Measurements from ENCODE around the gene FBXO11. TPM values are rescaled to one million over a fixed set of nuclear protein-coding genes. Genes with fewer than 3 reads are reported as not detected.
A peak's percentile ranks its signal among the peaks of the same experiment; 100 is the strongest.

The FBXO11 gene
- polyA plus RNA-seq, 1 of the 3 experiments (the other 2 are of a cell fraction): 26.6 TPM

DNA sequence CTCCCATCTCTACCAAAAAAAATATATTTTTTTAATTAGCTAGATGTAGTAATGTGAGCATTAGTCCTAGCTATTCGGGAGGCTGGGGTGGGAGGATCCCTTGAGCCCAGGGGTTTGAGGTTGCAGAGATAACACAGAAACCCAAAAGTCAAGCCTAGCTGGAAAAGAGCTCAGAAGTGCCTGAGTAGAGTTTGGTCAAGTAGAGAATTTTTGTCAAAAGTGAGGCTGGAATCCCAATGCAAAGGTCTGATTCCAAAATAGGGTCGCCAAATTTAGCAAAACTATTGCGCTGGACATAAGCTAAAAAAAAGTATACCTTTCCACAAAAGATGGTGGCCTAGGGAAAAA lies 138.8 kb downstream of the FBXO11 start (continued):
- TF ChIP-seq, protein P1, sequence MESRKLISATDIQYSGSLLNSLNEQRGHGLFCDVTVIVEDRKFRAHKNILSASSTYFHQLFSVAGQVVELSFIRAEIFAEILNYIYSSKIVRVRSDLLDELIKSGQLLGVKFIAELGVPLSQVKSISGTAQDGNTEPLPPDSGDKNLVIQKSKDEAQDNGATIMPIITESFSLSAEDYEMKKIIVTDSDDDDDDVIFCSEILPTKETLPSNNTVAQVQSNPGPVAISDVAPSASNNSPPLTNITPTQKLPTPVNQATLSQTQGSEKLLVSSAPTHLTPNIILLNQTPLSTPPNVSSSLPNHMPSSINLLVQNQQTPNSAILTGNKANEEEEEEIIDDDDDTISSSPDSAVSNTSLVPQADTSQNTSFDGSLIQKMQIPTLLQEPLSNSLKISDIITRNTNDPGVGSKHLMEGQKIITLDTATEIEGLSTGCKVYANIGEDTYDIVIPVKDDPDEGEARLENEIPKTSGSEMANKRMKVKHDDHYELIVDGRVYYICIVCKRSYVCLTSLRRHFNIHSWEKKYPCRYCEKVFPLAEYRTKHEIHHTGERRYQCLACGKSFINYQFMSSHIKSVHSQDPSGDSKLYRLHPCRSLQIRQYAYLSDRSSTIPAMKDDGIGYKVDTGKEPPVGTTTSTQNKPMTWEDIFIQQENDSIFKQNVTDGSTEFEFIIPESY (IDR thresholded peaks at IDR 0.05; ENCODE audit: borderline replicate concordance, low read depth): no peak
- TF ChIP-seq MEF2A (IDR thresholded peaks at IDR 0.05; ENCODE audit: borderline replicate concordance, low read depth): no peak

DNA sequence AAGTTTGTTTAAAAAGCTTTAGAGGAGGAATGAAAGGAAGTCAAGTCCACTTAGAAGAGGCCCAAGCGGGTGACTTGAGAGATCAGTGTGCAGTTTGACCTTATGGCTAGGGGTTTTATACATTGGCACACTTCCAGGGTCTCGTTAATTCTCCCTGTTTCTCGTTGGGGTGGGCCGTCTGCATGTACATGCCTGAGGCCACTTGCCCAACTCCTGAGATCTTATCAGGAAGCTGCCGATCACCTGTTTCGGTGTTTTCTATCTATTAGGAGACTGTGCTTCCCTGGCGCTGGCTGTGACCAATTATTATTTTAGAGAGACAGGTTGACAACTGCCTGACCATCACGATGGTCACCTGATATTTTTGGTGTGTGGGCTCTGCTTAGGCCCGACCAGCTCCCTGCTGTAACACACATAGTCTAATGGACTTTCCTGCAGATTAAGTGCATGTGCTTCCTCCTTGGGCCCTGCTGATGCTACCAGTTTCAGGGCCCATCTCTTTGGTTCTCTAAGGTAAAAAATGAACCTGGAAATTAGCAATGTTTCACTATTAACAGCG lies 154.4 kb downstream of the FBXO11 start:
- no peaks in the 10 kb centered on the region for H3K36me3 ChIP-seq (replicated peaks in 1 of 2; ENCODE audit: control insufficient read depth in 1 of 2, insufficient read depth in 2 of 2, low read length in 1 of 2)
- no peak for DNase-seq
- no peak overlapping the region for H2AFZ ChIP-seq (ENCODE audit: low read depth)
- no peaks in the 10 kb centered on the region for H3K9me2 ChIP-seq
- 51% methylated on average over 10 of the region's 10 CpGs for WGBS (ENCODE audit: low lambda C conversion rate)
- no peak overlapping the region for H3K4me3 ChIP-seq (ENCODE audit: low read depth in 2 of 2, low read length in 1 of 2)
- no peak overlapping the region for H3K9ac ChIP-seq
- no peaks in the 10 kb centered on the region for H3K9me3 ChIP-seq
- no peak overlapping the region for H3K4me2 ChIP-seq
- ChIA-PET CTCF (interaction anchor here (0.9 to 3.8 kb wide), 3 partner anchors 8 to 315 kb away, joined by 3 to 25 read pairs (median 19); no protein-coding TSS in a partner anchor), POLR2A (interaction anchor here (0.5 kb wide), 1 partner anchor 21 kb away, joined by 6 read pairs; no protein-coding TSS in a partner anchor)
- H3K27ac ChIP-seq (ENCODE audit: low read depth in 2 of 2, low read length in 1 of 2): no peak overlapping the region
- TF ChIP-seq GATA2 (CRISPR knock-in tag; IDR thresholded peaks at IDR 0.05) (peak; percentile 34; the same call in 1 of the 2 replicates), NFIC (IDR thresholded peaks at IDR 0.05; ENCODE audit: borderline replicate concordance) (no peak)
- peaks cover 4% of the 10 kb centered on the region in 2 experiments; a peak in 1 of 4 replicates for H3K4me1 ChIP-seq (ENCODE audit: control insufficient read depth in 1 of 2, insufficient read depth in 2 of 2, low read depth in 1 of 2, low read length in 1 of 2)
- H3K27me3 ChIP-seq (ENCODE audit: insufficient read depth): no peaks in the 10 kb centered on the region
- no peaks in the 10 kb centered on the region for H4K20me1 ChIP-seq (ENCODE audit: insufficient read depth)
- H3F3A ChIP-seq (replicated peaks; ENCODE audit: insufficient read depth): no peaks in the 10 kb centered on the region
- no peaks in the 10 kb centered on the region for H3K79me2 ChIP-seq (ENCODE audit: insufficient read depth)

DNA sequence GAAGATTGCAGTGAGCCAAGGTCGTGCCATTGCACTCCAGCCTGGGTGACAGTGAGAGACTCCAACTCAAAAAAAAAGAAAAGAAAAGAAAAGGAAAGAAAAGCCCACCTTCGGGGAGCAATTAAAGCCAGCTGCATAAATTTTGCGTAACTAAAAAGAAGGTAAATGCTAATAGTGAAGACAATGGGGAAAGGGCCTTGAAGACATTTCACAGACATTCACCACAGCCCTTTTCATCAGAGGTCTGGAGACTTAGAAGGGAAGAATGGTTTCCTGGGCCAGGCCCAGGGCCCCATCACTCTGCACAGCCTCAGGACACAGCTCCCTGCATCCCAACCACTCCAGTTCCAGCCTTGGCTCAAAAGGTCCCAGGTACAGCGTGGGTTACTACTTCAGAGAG lies 158.4 kb downstream of the FBXO11 start:
- Histone ChIP-seq H3K4me1 (ENCODE audit: control insufficient read depth in 1 of 2, insufficient read depth in 2 of 2, low read depth in 1 of 2, low read length in 1 of 2) (peaks cover 0 to 4% of the 10 kb centered on the region in 2 experiments; a peak in 1 of 4 replicates), H3K9ac (no peak overlapping the region), H3K9me2 (no peaks in the 10 kb centered on the region), H4K20me1 (ENCODE audit: insufficient read depth) (no peaks in the 10 kb centered on the region), H3K4me2 (no peak overlapping the region), H3K79me2 (ENCODE audit: insufficient read depth) (no peaks in the 10 kb centered on the region), H3K4me3 (ENCODE audit: low read depth in 2 of 2, low read length in 1 of 2) (no peak overlapping the region), H3K36me3 (replicated peaks in 1 of 2; ENCODE audit: control insufficient read depth in 1 of 2, insufficient read depth in 2 of 2, low read length in 1 of 2) (no peaks in the 10 kb centered on the region), H2AFZ (ENCODE audit: low read depth) (no peak overlapping the region), H3F3A (replicated peaks; ENCODE audit: insufficient read depth) (no peaks in the 10 kb centered on the region), H3K9me3 (no peaks in the 10 kb centered on the region), H3K27ac (ENCODE audit: low read depth in 2 of 2, low read length in 1 of 2) (no peak overlapping the region), H3K27me3 (ENCODE audit: insufficient read depth) (peaks cover 12% of the 10 kb centered on the region)
- no peak for DNase-seq
- ChIA-PET CTCF (interaction anchor here (0.8 to 3.4 kb wide), 4 partner anchors 10 to 310 kb away, joined by 4 to 10 read pairs (median 6); no protein-coding TSS in a partner anchor), POLR2A (no interaction called here)
- 27% methylated on average over 4 of the region's 4 CpGs for WGBS (ENCODE audit: low lambda C conversion rate)
- TF ChIP-seq RAD21 (IDR thresholded peaks at IDR 0.05; ENCODE audit: low read length) (no peak), FOXM1 (IDR thresholded peaks at IDR 0.05; ENCODE audit: low read depth) (no peak), RFX5 (IDR thresholded peaks at IDR 0.05; ENCODE audit: low read length) (no peak), YY1 (IDR thresholded peaks at IDR 0.05; ENCODE audit: low read depth) (no peak), TEAD4 (IDR thresholded peaks at IDR 0.05; ENCODE audit: borderline replicate concordance, insufficient read depth) (no peak), FOSL2 (IDR thresholded peaks at IDR 0.05; ENCODE audit: borderline replicate concordance, low read depth) (no peak), GABPA (IDR thresholded peaks at IDR 0.05; ENCODE audit: low read depth) (no peak), MXI1 (IDR thresholded peaks at IDR 0.05; ENCODE audit: low read depth, low read length) (no peak), SMC3 (IDR thresholded peaks at IDR 0.05; ENCODE audit: low read depth, low read length) (no peak), JUND (IDR thresholded peaks at IDR 0.05) (no peak), CHD2 (IDR thresholded peaks at IDR 0.05; ENCODE audit: low read length, partially characterized antibody) (no peak)
- TF ChIP-seq, protein P2, sequence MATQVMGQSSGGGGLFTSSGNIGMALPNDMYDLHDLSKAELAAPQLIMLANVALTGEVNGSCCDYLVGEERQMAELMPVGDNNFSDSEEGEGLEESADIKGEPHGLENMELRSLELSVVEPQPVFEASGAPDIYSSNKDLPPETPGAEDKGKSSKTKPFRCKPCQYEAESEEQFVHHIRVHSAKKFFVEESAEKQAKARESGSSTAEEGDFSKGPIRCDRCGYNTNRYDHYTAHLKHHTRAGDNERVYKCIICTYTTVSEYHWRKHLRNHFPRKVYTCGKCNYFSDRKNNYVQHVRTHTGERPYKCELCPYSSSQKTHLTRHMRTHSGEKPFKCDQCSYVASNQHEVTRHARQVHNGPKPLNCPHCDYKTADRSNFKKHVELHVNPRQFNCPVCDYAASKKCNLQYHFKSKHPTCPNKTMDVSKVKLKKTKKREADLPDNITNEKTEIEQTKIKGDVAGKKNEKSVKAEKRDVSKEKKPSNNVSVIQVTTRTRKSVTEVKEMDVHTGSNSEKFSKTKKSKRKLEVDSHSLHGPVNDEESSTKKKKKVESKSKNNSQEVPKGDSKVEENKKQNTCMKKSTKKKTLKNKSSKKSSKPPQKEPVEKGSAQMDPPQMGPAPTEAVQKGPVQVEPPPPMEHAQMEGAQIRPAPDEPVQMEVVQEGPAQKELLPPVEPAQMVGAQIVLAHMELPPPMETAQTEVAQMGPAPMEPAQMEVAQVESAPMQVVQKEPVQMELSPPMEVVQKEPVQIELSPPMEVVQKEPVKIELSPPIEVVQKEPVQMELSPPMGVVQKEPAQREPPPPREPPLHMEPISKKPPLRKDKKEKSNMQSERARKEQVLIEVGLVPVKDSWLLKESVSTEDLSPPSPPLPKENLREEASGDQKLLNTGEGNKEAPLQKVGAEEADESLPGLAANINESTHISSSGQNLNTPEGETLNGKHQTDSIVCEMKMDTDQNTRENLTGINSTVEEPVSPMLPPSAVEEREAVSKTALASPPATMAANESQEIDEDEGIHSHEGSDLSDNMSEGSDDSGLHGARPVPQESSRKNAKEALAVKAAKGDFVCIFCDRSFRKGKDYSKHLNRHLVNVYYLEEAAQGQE (IDR thresholded peaks at IDR 0.05; ENCODE audit: low read depth, low read length): no peak
- TF ChIP-seq, protein P3, sequence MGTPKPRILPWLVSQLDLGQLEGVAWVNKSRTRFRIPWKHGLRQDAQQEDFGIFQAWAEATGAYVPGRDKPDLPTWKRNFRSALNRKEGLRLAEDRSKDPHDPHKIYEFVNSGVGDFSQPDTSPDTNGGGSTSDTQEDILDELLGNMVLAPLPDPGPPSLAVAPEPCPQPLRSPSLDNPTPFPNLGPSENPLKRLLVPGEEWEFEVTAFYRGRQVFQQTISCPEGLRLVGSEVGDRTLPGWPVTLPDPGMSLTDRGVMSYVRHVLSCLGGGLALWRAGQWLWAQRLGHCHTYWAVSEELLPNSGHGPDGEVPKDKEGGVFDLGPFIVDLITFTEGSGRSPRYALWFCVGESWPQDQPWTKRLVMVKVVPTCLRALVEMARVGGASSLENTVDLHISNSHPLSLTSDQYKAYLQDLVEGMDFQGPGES (IDR thresholded peaks at IDR 0.05; ENCODE audit: low read depth, low read length): no peak
- TF ChIP-seq, protein P4, sequence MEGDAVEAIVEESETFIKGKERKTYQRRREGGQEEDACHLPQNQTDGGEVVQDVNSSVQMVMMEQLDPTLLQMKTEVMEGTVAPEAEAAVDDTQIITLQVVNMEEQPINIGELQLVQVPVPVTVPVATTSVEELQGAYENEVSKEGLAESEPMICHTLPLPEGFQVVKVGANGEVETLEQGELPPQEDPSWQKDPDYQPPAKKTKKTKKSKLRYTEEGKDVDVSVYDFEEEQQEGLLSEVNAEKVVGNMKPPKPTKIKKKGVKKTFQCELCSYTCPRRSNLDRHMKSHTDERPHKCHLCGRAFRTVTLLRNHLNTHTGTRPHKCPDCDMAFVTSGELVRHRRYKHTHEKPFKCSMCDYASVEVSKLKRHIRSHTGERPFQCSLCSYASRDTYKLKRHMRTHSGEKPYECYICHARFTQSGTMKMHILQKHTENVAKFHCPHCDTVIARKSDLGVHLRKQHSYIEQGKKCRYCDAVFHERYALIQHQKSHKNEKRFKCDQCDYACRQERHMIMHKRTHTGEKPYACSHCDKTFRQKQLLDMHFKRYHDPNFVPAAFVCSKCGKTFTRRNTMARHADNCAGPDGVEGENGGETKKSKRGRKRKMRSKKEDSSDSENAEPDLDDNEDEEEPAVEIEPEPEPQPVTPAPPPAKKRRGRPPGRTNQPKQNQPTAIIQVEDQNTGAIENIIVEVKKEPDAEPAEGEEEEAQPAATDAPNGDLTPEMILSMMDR (IDR thresholded peaks at IDR 0.05): no peak

All from SK-N-SH (cell line).